NB4 (cell line): ENCODE data around the gene DAZAP1.

ENCODE experiments used
- DNase-seq: peaks from one replicate; pipeline ENCODE4 v3.0.0; 2010; ENCODE audit warnings: low read depth
- H3K4me3 ChIP-seq: one replicate; pipeline ENCODE4 v1.5.1; 2011; ENCODE audit warnings: mild to moderate bottlenecking, low read depth, low read length, moderate library complexity
- CTCF ChIP-seq: IDR thresholded peaks from one replicate; pipeline ENCODE4 v1.5.1; 2012; ENCODE audit warnings: low read depth, low read length
- MAX ChIP-seq: IDR thresholded peaks from 2 replicates; pipeline ENCODE4 v1.6.1; 2011; ENCODE audit warnings: low read depth, low read length
- MYC ChIP-seq: IDR thresholded peaks from 2 replicates; pipeline ENCODE4 v1.6.1; 2011; ENCODE audit warnings: low read depth, low read length
- POLR2A ChIP-seq: IDR thresholded peaks from 2 replicates; pipeline ENCODE4 v1.6.1; 2011; ENCODE audit warnings: mild to moderate bottlenecking; ENCODE audit not compliant: insufficient read length; ENCODE audit errors: extremely low read depth

Gene DAZAP1

GRCh38 chr19:1425902-1426301 is 18.5 kb downstream of the DAZAP1 start:
- no peak for TF ChIP-seq MAX
- no peak for TF ChIP-seq MYC
- TF ChIP-seq POLR2A: no peak
- TF ChIP-seq CTCF: no peak
- H3K4me3 ChIP-seq: no peak overlapping the region
- DNase-seq: no peak

GRCh38 chr19:1426736-1427135 is 19.4 kb downstream of the DAZAP1 start:
- DNase-seq: no peak
- H3K4me3 ChIP-seq: no peak overlapping the region
- TF ChIP-seq POLR2A (no peak), CTCF (no peak), MYC (no peak), MAX (no peak)

- H3K4me3 ChIP-seq: no peak overlapping the region
- DNase-seq: no peak
- TF ChIP-seq MYC (no peak), CTCF (no peak), POLR2A (no peak), MAX (no peak)
Measured at GRCh38 chr19:1427221-1427920, 20.0 kb downstream of the DAZAP1 start.

- H3K4me3 ChIP-seq: no peak overlapping the region
- no peak for DNase-seq
- TF ChIP-seq POLR2A: no peak
- TF ChIP-seq MYC: no peak
- no peak for TF ChIP-seq CTCF
- no peak for TF ChIP-seq MAX
Measured at GRCh38 chr19:1428738-1429391, 21.5 kb downstream of the DAZAP1 start.

- H3K4me3 ChIP-seq: no peak overlapping the region
- TF ChIP-seq CTCF: no peak
- TF ChIP-seq POLR2A: no peak
- TF ChIP-seq MAX: no peak
- TF ChIP-seq MYC: no peak
- DNase-seq: no peak
Measured at GRCh38 chr19:1429750-1430149, 22.4 kb downstream of the DAZAP1 start.

- H3K4me3 ChIP-seq: no peak overlapping the region
- TF ChIP-seq CTCF (no peak), MAX (no peak), POLR2A (no peak), MYC (no peak)
- DNase-seq: no peak
Measured at GRCh38 chr19:1430246-1430645, 22.9 kb downstream of the DAZAP1 start.
